Thyroid gland (tissue), 4 donors: ENCODE results near the gene RTTN. TPM values are rescaled to one million over a fixed set of nuclear protein-coding genes. Genes with fewer than 3 reads are reported as not detected.

Experiments
- DNase-seq, 2 donors: peaks; one replicate each; pipeline ENCODE4 v3.0.0-alpha.2; 2019
- H3K27ac ChIP-seq, 3 donors: fragments of 200-600 bp; sonication (generic); 1 replicate in 2 of 3; 2 replicates in 1 of 3; pipeline ENCODE4 v1.5.1; 2016 to 2019; ENCODE audit warnings: mild to moderate bottlenecking in 1 of 3, moderate library complexity in 1 of 3
- H3K27me3 ChIP-seq: fragments of 200-600 bp; sonication (generic); one replicate; pipeline ENCODE4 v1.5.1; 2019
- H3K36me3 ChIP-seq, 2 donors: fragments of 200-600 bp; sonication (generic); one replicate each; pipeline ENCODE4 v1.5.1; 2016 to 2019
- H3K4me1 ChIP-seq, 2 donors: fragments of 200-600 bp; sonication (generic); one replicate each; pipeline ENCODE4 v1.5.1; 2017 to 2019
- H3K4me3 ChIP-seq, 3 donors: fragments of 200-600 bp; sonication (generic); replicated peaks in 1 of 3; 1 replicate in 2 of 3; 2 replicates in 1 of 3; pipeline ENCODE4 v1.5.1; 2016; ENCODE audit warnings: mild to moderate bottlenecking in 1 of 3
- H3K9me3 ChIP-seq: fragments of 200-600 bp; sonication (generic); one replicate; pipeline ENCODE4 v1.5.1; 2017
- CTCF ChIP-seq, 6 experiments: fragments of 200-600 bp in 3 of 6; fragments of 450-650 bp in 3 of 6; sonication (generic) in 3 of 6; IDR thresholded peaks; one replicate each; pipeline ENCODE4 v1.5.1; 2016 to 2019; ENCODE audit warnings: antibody characterized with exemption in 6 of 6, mild to moderate bottlenecking in 2 of 6, inconsistent platforms in 1 of 6, moderate library complexity in 1 of 6
- POLR2A ChIP-seq, 2 donors: fragments of 450-650 bp; IDR thresholded peaks; one replicate each; pipeline ENCODE4 v1.6.1; 2017; ENCODE audit warnings: antibody characterized with exemption in 2 of 2, mild to moderate bottlenecking in 2 of 2, moderate library complexity in 1 of 2
- WGBS, 2 donors: methylation state at CpG; one replicate each; pipeline ENCODE4 v1.1.5; 2017; 5-methylcytosine and 5-hydroxymethylcytosine counted together
- intact Hi-C: fragments of 100-400 bp; cut with DNase I; formaldehyde crosslinking; loops from one replicate; pipeline ENCODE4 v1.15.1; 2023
- total RNA-seq, 4 donors: library from RNA; depleted of rRNA; stranded (reverse); fragments of >200 nt; gene quantifications; one replicate each; pipeline ENCODE4 v1.2.3, GENCODE V29; 2016

Gene RTTN
- total RNA-seq, 4 donors from 2014 or later: 12.6 to 34.6 (median 19.3) TPM

DNA sequence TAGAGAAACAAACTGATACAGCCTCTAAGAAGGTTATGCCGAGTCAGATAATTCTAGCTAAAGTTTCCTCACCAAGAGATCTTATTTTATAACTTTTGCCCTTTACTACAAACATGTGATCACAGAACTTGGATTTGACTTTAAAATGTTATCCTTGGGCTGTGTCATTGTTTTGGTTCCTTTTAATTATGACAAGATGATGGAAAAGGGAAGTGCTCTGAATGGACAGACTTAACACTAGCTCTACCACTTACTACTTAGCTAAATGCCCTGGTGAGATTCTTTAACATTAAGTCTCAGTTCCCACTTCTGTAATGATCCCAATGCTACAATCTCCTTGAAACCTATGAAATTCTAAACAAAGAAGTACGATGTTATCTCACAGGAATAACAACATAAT is 69.9 kb downstream of the RTTN start:
- Histone ChIP-seq H3K27ac (no peak overlapping the region), H3K4me1 (no peaks in the 10 kb centered on the region), H3K4me3 (no peak overlapping the region), H3K9me3 (no peaks in the 10 kb centered on the region), H3K36me3 (no peaks in the 10 kb centered on the region), H3K27me3 (no peaks in the 10 kb centered on the region)
- TF ChIP-seq POLR2A (IDR thresholded peaks at IDR 0.05) (no peak), CTCF (IDR thresholded peaks at IDR 0.05) (no peak)
- DNase-seq: no peak
- intact Hi-C loops: no loop called here
- 76 to 77% methylated on average over 2 of the region's 2 CpGs for WGBS, 2 donors

DNA sequence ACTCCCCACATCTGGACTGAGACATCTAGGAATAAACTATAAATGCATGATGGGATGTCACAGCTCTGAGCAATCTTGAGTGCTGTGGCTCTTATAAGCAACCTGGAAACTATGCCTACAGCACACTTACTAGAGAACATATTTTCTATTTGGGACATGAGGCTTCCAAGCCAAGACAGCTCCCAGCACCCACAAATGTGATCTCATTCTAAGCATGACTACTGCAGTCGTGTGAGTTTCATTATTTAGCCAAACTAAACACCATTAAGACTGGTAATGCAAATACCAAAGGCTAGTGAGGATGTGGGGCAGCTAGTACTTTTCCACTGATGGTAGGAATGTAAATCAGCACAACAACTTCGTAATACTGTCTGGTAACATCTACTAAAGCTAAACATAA is 72.5 kb downstream of the RTTN start:
- H3K9me3 ChIP-seq: no peaks in the 10 kb centered on the region
- intact Hi-C loops: no loop called here
- DNase-seq: no peak
- H3K36me3 ChIP-seq: no peaks in the 10 kb centered on the region
- no peak overlapping the region for H3K4me3 ChIP-seq
- H3K4me1 ChIP-seq: no peaks in the 10 kb centered on the region
- no peak overlapping the region for H3K27ac ChIP-seq
- no peaks in the 10 kb centered on the region for H3K27me3 ChIP-seq
- WGBS, 2 donors: 72 to 77% methylated on average over 2 of the region's 2 CpGs
- TF ChIP-seq POLR2A (IDR thresholded peaks at IDR 0.05) (no peak), CTCF (IDR thresholded peaks at IDR 0.05) (no peak)

GRCh38 chr18:70128271-70128670 is 77.2 kb downstream of the RTTN start:
- Histone ChIP-seq H3K9me3 (no peaks in the 10 kb centered on the region), H3K27me3 (no peaks in the 10 kb centered on the region), H3K36me3 (no peaks in the 10 kb centered on the region), H3K4me1 (no peaks in the 10 kb centered on the region), H3K4me3 (no peak overlapping the region), H3K27ac (no peak overlapping the region)
- TF ChIP-seq CTCF (IDR thresholded peaks at IDR 0.05) (no peak), POLR2A (IDR thresholded peaks at IDR 0.05) (no peak)
- DNase-seq: no peak
- intact Hi-C loops: no loop called here
- WGBS, 2 donors: 92 to 93% methylated on average over 2 of the region's 2 CpGs

DNA sequence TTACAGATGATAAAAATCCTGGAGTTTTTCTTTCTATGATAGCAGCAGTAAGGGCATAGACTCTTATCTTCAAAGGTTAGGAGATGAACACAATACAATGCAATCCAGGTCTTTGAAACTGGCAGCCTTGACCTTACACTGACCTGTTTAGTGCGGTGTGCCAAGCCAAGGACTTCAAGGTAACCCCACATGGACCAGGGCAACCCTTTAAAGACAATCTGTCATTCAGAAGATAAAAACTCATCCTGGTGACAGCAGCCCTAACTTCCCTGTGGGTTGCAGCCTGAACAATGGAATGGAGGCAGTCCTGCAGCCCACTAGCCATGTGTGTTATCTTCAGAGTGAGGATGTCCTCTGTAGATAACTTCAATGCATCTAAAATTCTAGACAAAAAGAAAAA is 78.1 kb downstream of the RTTN start:
- TF ChIP-seq CTCF (IDR thresholded peaks at IDR 0.05) (no peak), POLR2A (IDR thresholded peaks at IDR 0.05) (no peak)
- H3K27me3 ChIP-seq: no peaks in the 10 kb centered on the region
- no peaks in the 10 kb centered on the region for H3K9me3 ChIP-seq
- no peaks in the 10 kb centered on the region for H3K36me3 ChIP-seq
- DNase-seq: no peak
- WGBS, 2 donors: 88 to 100% methylated on average over 1 of the region's 1 CpG
- H3K27ac ChIP-seq: no peak overlapping the region
- H3K4me3 ChIP-seq: no peak overlapping the region
- no peaks in the 10 kb centered on the region for H3K4me1 ChIP-seq
- intact Hi-C loops: no loop called here

DNA sequence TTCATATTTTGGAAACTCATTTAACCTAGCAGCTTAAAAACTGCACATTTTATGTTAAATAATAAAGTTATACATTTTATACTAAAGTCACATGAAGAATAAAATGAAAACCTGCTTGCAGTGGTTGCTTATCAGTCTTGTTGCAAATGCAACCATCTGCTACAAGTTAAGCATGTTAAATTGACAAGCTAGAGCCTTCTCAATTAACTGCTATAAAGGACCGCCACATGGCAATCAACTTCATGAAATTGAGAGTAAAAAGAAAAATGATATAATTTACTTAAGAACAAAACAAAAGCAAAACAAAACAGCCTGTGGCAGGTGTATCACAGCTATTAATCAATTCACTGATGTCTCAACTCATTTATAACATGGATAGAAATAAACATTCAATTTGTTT is 78.7 kb downstream of the RTTN start:
- no peak for TF ChIP-seq POLR2A (IDR thresholded peaks at IDR 0.05)
- TF ChIP-seq CTCF (IDR thresholded peaks at IDR 0.05): no peak
- Histone ChIP-seq H3K27ac (no peak overlapping the region), H3K4me3 (no peak overlapping the region), H3K36me3 (no peaks in the 10 kb centered on the region), H3K9me3 (no peaks in the 10 kb centered on the region), H3K4me1 (no peaks in the 10 kb centered on the region), H3K27me3 (no peaks in the 10 kb centered on the region)
- intact Hi-C loops: no loop called here
- 96 to 98% methylated on average over 1 of the region's 1 CpG for WGBS, 2 donors
- no peak for DNase-seq
